ENCODE measurements around the gene ATP8B1.

DNA sequence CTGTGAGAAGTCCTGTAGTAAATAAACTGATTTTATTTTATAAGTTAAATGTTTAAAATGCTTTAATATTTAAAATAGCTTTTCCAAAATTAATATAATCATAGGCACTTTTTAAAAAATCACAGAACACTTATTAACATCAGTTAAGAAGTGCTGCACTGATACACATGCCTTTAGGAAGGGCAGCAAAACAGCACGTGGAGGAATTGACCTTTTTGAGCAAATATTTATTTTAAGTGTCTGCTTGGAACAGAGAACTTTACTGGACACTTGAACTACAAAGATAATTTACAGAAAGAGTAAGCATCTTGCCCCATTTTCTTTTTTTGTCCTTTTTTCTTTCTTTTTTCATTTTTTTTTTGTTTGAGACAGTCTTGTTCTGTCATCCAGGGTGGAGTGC, 93.8 kb downstream of the ATP8B1 start:
- TF ChIP-seq POLR2AphosphoS2 (conservative IDR thresholded peaks at IDR 0.05; ENCODE audit: low read length) (no peak), CTCF (IDR thresholded peaks at IDR 0.05) (no peak)

All from A549 (cell line).